Measurements from ENCODE around the gene KIF3A.

DNA sequence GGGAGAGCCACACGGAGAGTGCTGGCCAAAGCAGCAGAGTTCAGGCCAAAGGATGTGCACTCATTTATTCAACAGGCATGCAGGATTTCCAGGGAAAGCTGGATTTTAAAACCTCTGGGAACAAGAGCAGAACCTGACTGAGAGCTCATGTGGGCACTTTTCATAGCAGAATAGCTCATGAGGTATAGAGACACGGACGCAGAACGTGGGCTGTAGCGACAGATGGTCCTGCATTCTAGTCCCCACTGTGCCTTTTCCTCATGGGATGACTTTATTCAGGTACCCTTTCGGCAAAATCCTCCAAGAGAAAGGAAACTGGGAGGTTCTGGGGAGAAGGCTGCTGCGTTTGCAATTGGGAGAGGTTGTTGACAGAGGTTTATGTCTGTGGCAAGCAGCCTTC, 58.2 kb downstream of the KIF3A start:
- no peak for TF ChIP-seq EGR1 (IDR thresholded peaks at IDR 0.05; ENCODE audit: low read depth in 2 of 2)
- no peak for TF ChIP-seq TAF1 (conservative IDR thresholded peaks at IDR 0.05)
- TF ChIP-seq MAX (IDR thresholded peaks at IDR 0.05): no peak
- TF ChIP-seq CTCF (IDR thresholded peaks at IDR 0.05; ENCODE audit: low read depth, low read length, missing input control): no peak
- no peak for TF ChIP-seq SP1 (IDR thresholded peaks at IDR 0.05)

Measured in liver (tissue), 3 donors.